Measurements from ENCODE around the gene KRT6C. TPM values are rescaled to one million over a fixed set of nuclear protein-coding genes. Genes with fewer than 3 reads are reported as not detected.
"Not testable (repeated sequence)": the region's sequence is repeated elsewhere in the genome, so short reads cannot be mapped to it uniquely, and the experiment has no call there.

The KRT6C gene
- total RNA-seq, 1 experiment from 2014 or later, result not detected

- no peak for DNase-seq (ENCODE audit: low read depth)
Observed at GRCh38 chr12:52455821-52456220, 17.8 kb downstream of the KRT6C start.

GRCh38 chr12:52454411-52455201, 19.0 kb downstream of the KRT6C start:
- DNase-seq (ENCODE audit: low read depth), result peak; percentile 31

- no peak for DNase-seq (ENCODE audit: low read depth)
Observed at GRCh38 chr12:52452101-52452500, 21.5 kb downstream of the KRT6C start, which contains the start of gene KRT6B. KRT6B (minus strand) TSS chr12:52452146; CDS start chr12:52452078, 68 bp downstream.

GRCh38 chr12:52448228-52448627, 25.4 kb downstream of the KRT6C start:
- no peak for DNase-seq (ENCODE audit: low read depth)

- DNase-seq (ENCODE audit: low read depth), result not testable (repeated sequence)
Observed at GRCh38 chr12:52447196-52447595, 26.4 kb downstream of the KRT6C start.

- DNase-seq (ENCODE audit: low read depth), result no peak
Observed at GRCh38 chr12:52446367-52447045, 27.1 kb downstream of the KRT6C start.

GRCh38 chr12:52445876-52446275, 27.7 kb downstream of the KRT6C start:
- DNase-seq (ENCODE audit: low read depth), result no peak

- DNase-seq (ENCODE audit: low read depth), result no peak
Observed at GRCh38 chr12:52444647-52445595, 28.7 kb downstream of the KRT6C start.

GRCh38 chr12:52443966-52444365, 29.6 kb downstream of the KRT6C start:
- no peak for DNase-seq (ENCODE audit: low read depth)

GRCh38 chr12:52442600-52443061, 31.0 kb downstream of the KRT6C start:
- peak; percentile 70 for DNase-seq (ENCODE audit: low read depth)

GRCh38 chr12:52441320-52441911, 32.2 kb downstream of the KRT6C start:
- DNase-seq (ENCODE audit: low read depth), result no peak

GRCh38 chr12:52440821-52441319, 32.7 kb downstream of the KRT6C start:
- no peak for DNase-seq (ENCODE audit: low read depth)

- DNase-seq (ENCODE audit: low read depth), result no peak
Observed at GRCh38 chr12:52439845-52440244, 33.8 kb downstream of the KRT6C start.

- DNase-seq (ENCODE audit: low read depth), result no peak
Observed at GRCh38 chr12:52439420-52439819, 34.2 kb downstream of the KRT6C start.

GRCh38 chr12:52438305-52439301, 35.0 kb downstream of the KRT6C start:
- no peak for DNase-seq (ENCODE audit: low read depth)

- no peak for DNase-seq (ENCODE audit: low read depth)
Observed at GRCh38 chr12:52437508-52437907, 36.1 kb downstream of the KRT6C start.

GRCh38 chr12:52436828-52437474, 36.7 kb downstream of the KRT6C start:
- no peak for DNase-seq (ENCODE audit: low read depth)

- no peak for DNase-seq (ENCODE audit: low read depth)
Observed at GRCh38 chr12:52436000-52436827, 37.4 kb downstream of the KRT6C start.

Measured in LHCN-M2 (cell line).